Measurements from ENCODE around the gene PDLIM3.

PDLIM3 gene

DNA sequence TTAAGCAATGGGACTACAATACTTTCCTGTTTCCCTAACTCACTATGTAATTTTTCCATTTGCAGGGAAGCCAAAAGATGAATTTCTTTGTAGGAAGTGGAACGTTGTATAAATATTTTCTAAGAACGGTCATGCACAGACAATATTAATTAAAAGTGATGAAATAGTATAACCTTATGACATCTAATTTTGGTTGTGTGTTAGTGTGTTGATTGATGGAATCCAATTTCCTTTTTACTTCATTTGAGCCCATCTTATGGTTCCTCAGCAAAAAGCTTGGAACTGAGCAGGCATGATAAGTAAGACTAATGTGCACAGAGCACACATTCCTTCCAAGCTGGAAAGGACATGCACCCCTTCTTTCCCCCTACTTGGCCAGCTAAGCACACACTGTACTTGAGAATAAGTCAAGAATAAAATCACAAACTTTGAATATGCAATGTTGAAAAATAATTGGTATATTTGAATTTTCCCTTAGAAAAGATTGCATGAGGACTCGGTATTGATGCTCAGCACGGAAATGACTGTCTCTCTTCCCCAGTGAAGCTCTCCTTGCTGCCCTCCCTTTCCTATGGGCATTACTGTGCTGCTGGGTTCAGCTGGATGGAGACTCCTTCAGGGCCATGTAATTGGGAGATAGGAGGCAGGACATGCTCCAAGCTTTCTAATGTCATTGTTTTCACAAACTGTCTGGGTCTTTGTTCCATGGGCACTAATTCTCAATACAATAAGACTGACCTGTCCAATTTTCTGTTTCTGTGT lies 19.2 kb upstream of the PDLIM3 start:
- H3K9ac ChIP-seq: no peak overlapping the region
- H3K9me3 ChIP-seq (replicated peaks in 1 of 11): peaks cover 0 to 16% (median 0%) of the 10 kb centered on the region in 11 experiments; a peak in 5 of 22 replicates
- no peaks in the 10 kb centered on the region for H3K27me3 ChIP-seq
- H3K27ac ChIP-seq: no peak overlapping the region
- no peak overlapping the region for H3K4me3 ChIP-seq
- no peaks in the 10 kb centered on the region for H3K36me3 ChIP-seq
- H3K4me1 ChIP-seq: no peaks in the 10 kb centered on the region
- no peak overlapping the region for H3K4me2 ChIP-seq
- H4K20me1 ChIP-seq: no peaks in the 10 kb centered on the region
- TF ChIP-seq Cebpa-rat (IDR thresholded peaks at IDR 0.05): no peak

DNA sequence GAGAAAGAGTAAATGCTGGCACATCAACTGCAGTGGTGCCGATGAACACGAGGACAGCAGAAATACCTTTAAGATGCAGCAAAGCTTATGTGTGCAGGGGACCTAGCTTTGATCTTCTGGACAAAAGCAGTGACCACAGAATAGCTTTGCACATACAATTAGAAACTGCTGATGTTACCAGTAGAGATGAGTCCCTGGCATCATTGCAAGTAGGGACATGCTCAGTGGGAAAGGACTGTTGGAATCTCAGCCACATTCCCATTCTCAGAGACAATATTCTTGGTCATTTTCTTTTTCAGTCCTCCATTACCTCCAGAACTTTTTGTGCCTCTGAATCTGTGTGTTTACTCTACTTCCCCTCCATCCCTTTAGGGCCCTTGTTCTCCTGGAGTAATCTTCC lies 16.9 kb upstream of the PDLIM3 start:
- no peaks in the 10 kb centered on the region for H3K36me3 ChIP-seq
- no peaks in the 10 kb centered on the region for H3K27me3 ChIP-seq
- H3K27ac ChIP-seq: no peak overlapping the region
- H3K4me3 ChIP-seq: no peak overlapping the region
- TF ChIP-seq Cebpa-rat (IDR thresholded peaks at IDR 0.05): no peak
- no peak overlapping the region for H3K4me2 ChIP-seq
- H3K9ac ChIP-seq: no peak overlapping the region
- no peaks in the 10 kb centered on the region for H4K20me1 ChIP-seq
- peaks cover 0 to 29% (median 0%) of the 10 kb centered on the region in 11 experiments; a peak in 8 of 22 replicates for H3K9me3 ChIP-seq (replicated peaks in 1 of 11)
- no peaks in the 10 kb centered on the region for H3K4me1 ChIP-seq

DNA sequence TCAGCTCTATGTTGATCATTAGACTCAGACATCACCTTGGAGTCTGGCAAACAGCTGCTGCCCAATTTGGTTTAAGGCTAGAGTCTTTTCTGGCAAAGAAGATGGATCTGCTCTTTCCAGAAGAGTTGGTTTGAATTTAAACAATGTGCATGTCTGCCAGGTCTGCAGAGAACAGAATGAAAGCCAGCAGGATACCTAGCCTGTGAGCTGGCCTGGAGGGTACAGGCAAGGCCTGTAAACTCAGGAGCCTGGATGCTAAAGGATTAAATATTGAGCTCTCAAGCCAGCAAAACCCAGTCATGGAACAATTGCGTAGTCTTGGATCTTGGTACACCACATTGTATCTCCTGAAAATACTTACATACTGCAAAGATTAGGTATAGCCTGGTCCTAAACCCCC lies 15.6 kb upstream of the PDLIM3 start:
- Histone ChIP-seq H3K27me3 (no peaks in the 10 kb centered on the region), H3K9me3 (replicated peaks in 1 of 11) (peaks cover 0 to 21% (median 0%) of the 10 kb centered on the region in 11 experiments; a peak in 7 of 22 replicates), H3K4me1 (no peaks in the 10 kb centered on the region), H3K27ac (no peak overlapping the region), H3K36me3 (no peaks in the 10 kb centered on the region), H3K4me2 (no peak overlapping the region), H3K9ac (no peak overlapping the region), H3K4me3 (no peak overlapping the region), H4K20me1 (no peaks in the 10 kb centered on the region)
- no peak for TF ChIP-seq Cebpa-rat (IDR thresholded peaks at IDR 0.05)

DNA sequence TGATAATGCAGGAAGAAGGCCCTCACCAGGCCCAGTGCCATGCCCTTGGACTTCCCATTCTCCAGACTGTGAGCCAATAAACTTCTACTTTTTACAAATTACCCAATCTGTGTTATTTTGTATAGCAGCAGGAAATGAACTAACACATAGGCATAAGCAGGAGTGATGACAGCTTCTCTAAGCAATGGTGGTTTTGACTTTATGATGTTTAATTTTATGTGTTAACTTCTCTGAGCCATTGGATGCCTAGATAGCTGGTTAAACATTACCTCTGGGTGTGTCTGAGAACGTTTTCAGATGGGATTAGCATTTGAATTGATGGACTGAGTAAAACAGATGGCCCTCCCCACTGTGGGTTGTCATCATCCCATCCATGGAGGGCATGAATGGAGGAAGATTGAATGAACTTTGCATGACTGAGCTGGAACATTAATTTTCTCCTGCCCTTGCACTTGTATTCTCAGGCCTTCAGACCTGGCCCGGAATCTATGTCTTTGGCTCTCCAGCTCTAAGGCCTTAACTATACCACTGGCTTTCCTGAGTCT lies 13.9 kb upstream of the PDLIM3 start:
- no peak for TF ChIP-seq Cebpa-rat (IDR thresholded peaks at IDR 0.05)
- no peaks in the 10 kb centered on the region for H4K20me1 ChIP-seq
- H3K27ac ChIP-seq: no peak overlapping the region
- H3K36me3 ChIP-seq: no peaks in the 10 kb centered on the region
- no peaks in the 10 kb centered on the region for H3K27me3 ChIP-seq
- peaks cover 0 to 22% (median 9%) of the 10 kb centered on the region in 11 experiments; a peak in 7 of 22 replicates for H3K9me3 ChIP-seq (replicated peaks in 1 of 11)
- H3K4me2 ChIP-seq: no peak overlapping the region
- no peaks in the 10 kb centered on the region for H3K4me1 ChIP-seq
- no peak overlapping the region for H3K4me3 ChIP-seq
- H3K9ac ChIP-seq: no peak overlapping the region

DNA sequence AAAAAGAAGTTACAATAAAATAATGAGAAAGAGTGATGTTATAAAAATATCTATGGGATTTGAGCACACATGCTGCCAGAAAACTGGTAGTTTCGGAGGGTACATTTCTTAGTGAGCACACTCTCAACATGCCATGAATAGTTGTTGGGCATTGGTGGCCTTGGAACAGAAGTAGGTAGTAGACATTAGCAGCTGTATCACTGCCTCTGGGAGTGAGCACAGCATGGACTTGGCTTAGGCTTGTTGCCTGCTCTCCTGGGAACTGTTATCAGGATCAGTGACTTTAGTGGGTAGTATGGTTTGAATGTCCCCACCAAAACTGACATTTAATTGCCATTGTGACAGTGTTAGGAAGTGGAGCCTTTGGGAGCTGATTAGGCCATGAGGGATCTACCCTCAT lies 13.3 kb upstream of the PDLIM3 start:
- Histone ChIP-seq H3K4me1 (no peaks in the 10 kb centered on the region), H3K9me3 (replicated peaks in 1 of 11) (peaks cover 0 to 22% (median 9%) of the 10 kb centered on the region in 11 experiments; a peak in 7 of 22 replicates), H3K27me3 (no peaks in the 10 kb centered on the region), H3K4me3 (no peak overlapping the region), H3K36me3 (no peaks in the 10 kb centered on the region), H4K20me1 (no peaks in the 10 kb centered on the region), H3K27ac (no peak overlapping the region), H3K4me2 (no peak overlapping the region), H3K9ac (no peak overlapping the region)
- TF ChIP-seq Cebpa-rat (IDR thresholded peaks at IDR 0.05): no peak

DNA sequence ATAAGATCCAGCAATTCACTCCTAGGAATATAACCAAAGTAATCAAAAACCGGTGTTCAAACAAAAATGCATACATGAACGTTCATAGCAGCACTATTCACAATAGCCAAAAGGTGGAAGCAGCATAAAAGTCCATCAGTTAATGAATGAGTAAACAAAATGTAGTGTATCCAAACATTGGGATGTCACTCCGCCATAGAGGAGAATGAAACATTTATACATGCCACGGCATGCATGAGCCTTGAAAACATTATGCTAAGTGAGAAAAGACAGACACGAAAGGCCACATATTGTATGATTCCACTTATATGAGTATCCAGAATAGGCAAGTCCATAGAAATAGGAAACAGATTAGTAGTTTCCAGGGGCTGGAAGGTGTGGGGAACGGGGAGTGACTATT lies 11.0 kb upstream of the PDLIM3 start:
- Histone ChIP-seq H3K4me1 (peaks cover 0 to 15% (median 9%) of the 10 kb centered on the region in 10 experiments; a peak in 13 of 20 replicates), H3K36me3 (no peaks in the 10 kb centered on the region), H3K4me2 (no peak overlapping the region), H3K4me3 (no peak overlapping the region), H3K9me3 (replicated peaks in 1 of 11) (peaks cover 0 to 22% (median 9%) of the 10 kb centered on the region in 11 experiments; a peak in 7 of 22 replicates), H3K9ac (no peak overlapping the region), H3K27ac (no peak overlapping the region), H4K20me1 (no peaks in the 10 kb centered on the region), H3K27me3 (peaks cover 0 to 13% (median 0%) of the 10 kb centered on the region in 11 experiments; a peak in 7 of 22 replicates)
- no peak for TF ChIP-seq Cebpa-rat (IDR thresholded peaks at IDR 0.05)

DNA sequence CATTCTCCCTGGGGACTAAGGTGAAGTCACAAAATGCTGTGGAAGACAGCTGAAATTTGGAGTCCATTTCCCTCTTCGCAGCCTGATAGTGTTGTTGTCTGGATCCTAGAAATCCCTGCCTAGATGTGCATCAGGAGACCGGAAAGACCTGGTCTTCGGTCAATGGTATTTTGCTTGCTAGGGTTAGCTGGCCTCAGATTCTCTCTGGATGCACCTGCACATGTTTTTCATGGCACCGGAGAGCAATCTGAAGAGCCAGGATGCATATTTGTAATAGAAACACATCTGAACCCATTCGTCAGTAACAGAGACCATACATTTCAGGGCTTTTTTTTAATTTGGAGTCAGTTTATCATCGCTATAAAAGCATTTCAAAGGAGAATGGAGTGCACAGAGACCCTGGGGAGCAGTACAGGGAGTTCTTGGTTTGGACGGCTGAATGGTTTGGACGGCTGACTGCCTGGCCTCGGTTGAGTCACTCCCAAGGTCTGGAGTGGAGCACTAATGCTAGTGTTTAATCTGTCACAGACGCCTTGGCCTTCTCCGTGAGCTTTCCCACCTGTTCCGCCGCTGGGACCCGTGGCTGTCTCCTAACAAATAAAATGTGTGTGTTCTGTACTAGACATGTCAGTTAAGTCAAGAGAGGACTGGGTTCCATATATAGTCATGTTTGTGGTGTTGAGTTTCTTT lies 7.5 kb upstream of the PDLIM3 start:
- Histone ChIP-seq H3K9ac (no peak overlapping the region), H3K4me1 (peaks cover 0 to 15% (median 9%) of the 10 kb centered on the region in 10 experiments; a peak in 13 of 20 replicates), H3K4me2 (peak overlapping the region in 8 of 11 experiments; percentile 17 to 58 (median 45); a peak in 16 of 22 replicates), H3K9me3 (replicated peaks in 1 of 11) (peaks cover 0 to 13% (median 0%) of the 10 kb centered on the region in 11 experiments; a peak in 2 of 22 replicates), H3K27ac (no peak overlapping the region), H3K36me3 (no peaks in the 10 kb centered on the region), H4K20me1 (no peaks in the 10 kb centered on the region), H3K4me3 (no peak overlapping the region), H3K27me3 (peaks cover under 1 to 23% (median 12%) of the 10 kb centered on the region in 11 experiments; a peak in 21 of 22 replicates)
- TF ChIP-seq Cebpa-rat (IDR thresholded peaks at IDR 0.05): no peak

DNA sequence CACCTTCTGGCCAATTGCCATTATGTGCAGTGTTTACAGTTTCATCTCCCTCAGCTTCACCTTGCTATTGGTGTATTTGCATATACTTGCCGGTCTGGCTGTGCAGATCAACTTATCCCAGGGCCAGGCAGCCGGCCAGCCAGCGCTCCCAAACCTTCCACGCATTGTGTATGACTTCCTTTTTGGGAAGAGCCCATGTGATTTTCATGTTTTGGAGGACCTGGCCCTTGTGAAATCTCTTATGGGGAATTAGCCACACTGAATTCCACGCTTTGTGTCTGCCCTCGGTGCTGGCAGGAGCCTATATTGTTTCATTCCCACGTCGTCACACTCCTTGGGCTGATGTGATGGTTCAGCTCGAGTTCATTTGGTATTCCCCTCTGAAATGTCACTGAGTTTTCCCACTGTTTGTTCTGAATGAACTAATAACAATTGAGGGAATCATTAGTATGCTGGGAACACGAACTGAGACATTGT lies 6.0 kb upstream of the PDLIM3 start:
- Histone ChIP-seq H3K27ac (no peak overlapping the region), H3K4me3 (no peak overlapping the region), H4K20me1 (peaks cover 0 to under 1% (median 0%) of the 10 kb centered on the region in 11 experiments; a peak in 3 of 22 replicates), H3K4me2 (no peak overlapping the region), H3K4me1 (peaks cover 0 to 15% (median 9%) of the 10 kb centered on the region in 10 experiments; a peak in 13 of 20 replicates), H3K9me3 (replicated peaks in 1 of 11) (peaks cover 0 to 13% (median 0%) of the 10 kb centered on the region in 11 experiments; a peak in 2 of 22 replicates), H3K27me3 (peaks cover 14 to 38% (median 27%) of the 10 kb centered on the region in 11 experiments), H3K36me3 (no peaks in the 10 kb centered on the region), H3K9ac (no peak overlapping the region)
- TF ChIP-seq Cebpa-rat (IDR thresholded peaks at IDR 0.05): no peak

Data from BLaER1 treated with 17β-estradiol and CSF1 and Interleukin-3, amounts not matched to agents 10 nM and 100 nM (cell line).